Activated naive CD4-positive, alpha-beta T cell treated with anti-CD3 and anti-CD28 coated beads, Interleukin-2, amount 10 ng/mL, durations not matched to agents 7 days and 5 days (primary cell): ENCODE results near the gene NPTXR.
A peak's percentile ranks its signal among the peaks of the same experiment; 100 is the strongest.
"Not testable (repeated sequence)": the region's sequence is repeated elsewhere in the genome, so short reads cannot be mapped to it uniquely, and the experiment has no call there.

Experiments
- CTCF ChIA-PET: fragments of 350-600 bp; sonication (Branson Sonifier 250); formaldehyde crosslinking; loops from one replicate; lab custom pipeline; 2021; ENCODE audit warnings: antibody characterized with exemption; lab: Charles Lee
- DNase-seq: peaks from one replicate; pipeline ENCODE4 v3.0.0-alpha.2; 2020
- H3K27ac Mint-ChIP-seq: one replicate; pipeline ENCODE4 v1.8.0; 2021; ENCODE audit warnings: mild to moderate bottlenecking, moderate library complexity, mixed read lengths
- H3K27me3 Mint-ChIP-seq: one replicate; pipeline ENCODE4 v1.8.0; 2021; ENCODE audit warnings: mild to moderate bottlenecking, mixed read lengths
- H3K36me3 Mint-ChIP-seq: one replicate; pipeline ENCODE4 v1.8.0; 2021; ENCODE audit warnings: mixed read lengths
- H3K4me1 Mint-ChIP-seq: one replicate; pipeline ENCODE4 v1.8.0; 2021; ENCODE audit warnings: mixed read lengths
- H3K4me3 Mint-ChIP-seq: one replicate; pipeline ENCODE4 v1.8.0; 2021; ENCODE audit warnings: mild to moderate bottlenecking, moderate library complexity, mixed read lengths
- H3K9me3 Mint-ChIP-seq: one replicate; pipeline ENCODE4 v1.8.0; 2021; ENCODE audit warnings: mixed read lengths

NPTXR gene

GRCh38 chr22:38865201-38866023, 21.6 kb upstream of the NPTXR start:
- H3K27ac Mint-ChIP-seq, result no peak overlapping the region
- no peak overlapping the region for H3K4me3 Mint-ChIP-seq
- H3K4me1 Mint-ChIP-seq, result peaks cover 21% of the 10 kb centered on the region
- CTCF ChIA-PET, result no interaction called here
- no peaks in the 10 kb centered on the region for H3K9me3 Mint-ChIP-seq
- H3K27me3 Mint-ChIP-seq, result no peaks in the 10 kb centered on the region
- no peak for DNase-seq
- H3K36me3 Mint-ChIP-seq, result peaks cover 18% of the 10 kb centered on the region

GRCh38 chr22:38864361-38865191, 20.7 kb upstream of the NPTXR start:
- CTCF ChIA-PET, result no interaction called here
- Mint-ChIP-seq H3K27ac (no peak overlapping the region), H3K9me3 (no peaks in the 10 kb centered on the region), H3K4me1 (peaks cover 12% of the 10 kb centered on the region), H3K36me3 (peaks cover 9% of the 10 kb centered on the region), H3K27me3 (no peaks in the 10 kb centered on the region), H3K4me3 (no peak overlapping the region)
- no peak for DNase-seq

- no peak overlapping the region for H3K27ac Mint-ChIP-seq
Measured at GRCh38 chr22:38863531-38864131, 19.8 kb upstream of the NPTXR start.

GRCh38 chr22:38862375-38863329, 18.8 kb upstream of the NPTXR start:
- peaks cover 2% of the 10 kb centered on the region for H3K36me3 Mint-ChIP-seq
- no peak overlapping the region for H3K4me3 Mint-ChIP-seq
- DNase-seq, result no peak
- no peaks in the 10 kb centered on the region for H3K4me1 Mint-ChIP-seq
- no peaks in the 10 kb centered on the region for H3K9me3 Mint-ChIP-seq
- peak overlapping the region; percentile 14 for H3K27ac Mint-ChIP-seq
- CTCF ChIA-PET, result interaction anchor here (1.0 to 1.4 kb wide), 3 partner anchors 94 to 96 kb away, joined by 3 to 5 read pairs (median 5); no protein-coding TSS in a partner anchor
- H3K27me3 Mint-ChIP-seq, result peaks cover 15% of the 10 kb centered on the region

More at GRCh38 chr22:38863531-38864131, 19.8 kb upstream of the NPTXR start:
- H3K4me1 Mint-ChIP-seq, result peaks cover 4% of the 10 kb centered on the region
- H3K36me3 Mint-ChIP-seq, result peaks cover 6% of the 10 kb centered on the region
- CTCF ChIA-PET, result interaction anchor here (1.1 to 1.4 kb wide), 2 partner anchors 95 to 97 kb away, joined by 5 read pairs; no protein-coding TSS in a partner anchor
- DNase-seq, result no peak
- H3K4me3 Mint-ChIP-seq, result no peak overlapping the region
- H3K9me3 Mint-ChIP-seq, result no peaks in the 10 kb centered on the region
- peaks cover 5% of the 10 kb centered on the region for H3K27me3 Mint-ChIP-seq

GRCh38 chr22:38861927-38862326, 18.1 kb upstream of the NPTXR start:
- DNase-seq, result no peak
- CTCF ChIA-PET, result interaction anchor here (1.0 to 4.5 kb wide), 2 partner anchors 7 to 93 kb away, joined by 3 to 34 read pairs; no protein-coding TSS in a partner anchor
- no peak overlapping the region for H3K27ac Mint-ChIP-seq
- peaks cover 2% of the 10 kb centered on the region for H3K36me3 Mint-ChIP-seq
- H3K9me3 Mint-ChIP-seq, result no peaks in the 10 kb centered on the region
- H3K27me3 Mint-ChIP-seq, result peaks cover 19% of the 10 kb centered on the region
- H3K4me3 Mint-ChIP-seq, result no peak overlapping the region
- no peaks in the 10 kb centered on the region for H3K4me1 Mint-ChIP-seq

GRCh38 chr22:38861170-38861876, 17.5 kb upstream of the NPTXR start:
- no peaks in the 10 kb centered on the region for H3K4me1 Mint-ChIP-seq
- H3K9me3 Mint-ChIP-seq, result no peaks in the 10 kb centered on the region
- no peak overlapping the region for H3K27ac Mint-ChIP-seq
- DNase-seq, result no peak
- peaks cover 2% of the 10 kb centered on the region for H3K36me3 Mint-ChIP-seq
- peaks cover 19% of the 10 kb centered on the region for H3K27me3 Mint-ChIP-seq
- no peak overlapping the region for H3K4me3 Mint-ChIP-seq
- CTCF ChIA-PET, result interaction anchor here (1.0 to 4.5 kb wide), 2 partner anchors 8 to 92 kb away, joined by 3 to 34 read pairs; no protein-coding TSS in a partner anchor

GRCh38 chr22:38860283-38861169, 16.7 kb upstream of the NPTXR start:
- CTCF ChIA-PET, result interaction anchor here (4.5 kb wide), 1 partner anchor 9 kb away, joined by 34 read pairs; no protein-coding TSS in a partner anchor
- H3K27me3 Mint-ChIP-seq, result peaks cover 19% of the 10 kb centered on the region
- H3K4me3 Mint-ChIP-seq, result no peak overlapping the region
- peaks cover under 1% of the 10 kb centered on the region for H3K36me3 Mint-ChIP-seq
- no peak for DNase-seq
- H3K9me3 Mint-ChIP-seq, result no peaks in the 10 kb centered on the region
- H3K27ac Mint-ChIP-seq, result no peak overlapping the region
- H3K4me1 Mint-ChIP-seq, result no peaks in the 10 kb centered on the region

GRCh38 chr22:38859581-38860282, 15.9 kb upstream of the NPTXR start:
- no peak overlapping the region for H3K4me3 Mint-ChIP-seq
- H3K36me3 Mint-ChIP-seq, result no peaks in the 10 kb centered on the region
- DNase-seq, result no peak
- H3K9me3 Mint-ChIP-seq, result no peaks in the 10 kb centered on the region
- H3K27me3 Mint-ChIP-seq, result peaks cover 19% of the 10 kb centered on the region
- no peaks in the 10 kb centered on the region for H3K4me1 Mint-ChIP-seq
- H3K27ac Mint-ChIP-seq, result no peak overlapping the region
- CTCF ChIA-PET, result interaction anchor here (4.5 kb wide), 1 partner anchor 9 kb away, joined by 34 read pairs; no protein-coding TSS in a partner anchor

GRCh38 chr22:38858492-38858891, 14.7 kb upstream of the NPTXR start:
- no peak overlapping the region for H3K27ac Mint-ChIP-seq
- peaks cover 19% of the 10 kb centered on the region for H3K27me3 Mint-ChIP-seq
- H3K36me3 Mint-ChIP-seq, result no peaks in the 10 kb centered on the region
- H3K4me1 Mint-ChIP-seq, result no peaks in the 10 kb centered on the region
- H3K9me3 Mint-ChIP-seq, result no peaks in the 10 kb centered on the region
- no peak overlapping the region for H3K4me3 Mint-ChIP-seq
- no peak for DNase-seq
- CTCF ChIA-PET, result interaction anchor here (1.1 to 4.5 kb wide), 2 partner anchors 11 to 69 kb away, joined by 3 to 34 read pairs; no protein-coding TSS in a partner anchor

GRCh38 chr22:38854476-38854875, 10.6 kb upstream of the NPTXR start:
- not testable (repeated sequence) for H3K36me3 Mint-ChIP-seq, H3K27ac Mint-ChIP-seq, DNase-seq, H3K9me3 Mint-ChIP-seq, H3K4me1 Mint-ChIP-seq, H3K4me3 Mint-ChIP-seq
- CTCF ChIA-PET, result interaction anchor here (1.3 to 3.0 kb wide), 2 partner anchors 15 to 117 kb away, joined by 3 to 11 read pairs; no protein-coding TSS in a partner anchor
- H3K27me3 Mint-ChIP-seq, result peaks cover 58% of the 10 kb centered on the region

- H3K27ac Mint-ChIP-seq, DNase-seq, H3K4me3 Mint-ChIP-seq, H3K9me3 Mint-ChIP-seq, H3K36me3 Mint-ChIP-seq, H3K4me1 Mint-ChIP-seq: not testable (repeated sequence)
- CTCF ChIA-PET, result interaction anchor here (1.0 to 3.0 kb wide), 3 partner anchors 9 to 118 kb away, joined by 3 to 11 read pairs (median 3); no protein-coding TSS in a partner anchor
- H3K27me3 Mint-ChIP-seq, result peaks cover 59% of the 10 kb centered on the region
Measured at GRCh38 chr22:38853883-38854282, 10.1 kb upstream of the NPTXR start.
